Mucosa of gallbladder (tissue), 1 donor: ENCODE measurements around the gene MCC. TPM values are rescaled to one million over a fixed set of nuclear protein-coding genes. Genes with fewer than 3 reads are reported as not detected.

Source experiments
- DNase-seq: peaks from one replicate; pipeline ENCODE4 v3.0.0-alpha.2; 2020; ENCODE audit warnings: low spot score
- total RNA-seq: library from RNA; stranded (reverse); gene quantifications from one replicate; pipeline ENCODE4 v1.2.1, GENCODE V29; 2021
- donor health status: DM: no; HTN: no; CAD: no.

Gene MCC
- total RNA-seq, 1 donor from 2014 or later = 12.2 TPM

- no peak for DNase-seq
These were observed 429.5 kb downstream of the MCC start for GRCh38 chr5:113058706-113059226.

- no peak for DNase-seq
These were observed 430.0 kb downstream of the MCC start for GRCh38 chr5:113058269-113058668.

DNA sequence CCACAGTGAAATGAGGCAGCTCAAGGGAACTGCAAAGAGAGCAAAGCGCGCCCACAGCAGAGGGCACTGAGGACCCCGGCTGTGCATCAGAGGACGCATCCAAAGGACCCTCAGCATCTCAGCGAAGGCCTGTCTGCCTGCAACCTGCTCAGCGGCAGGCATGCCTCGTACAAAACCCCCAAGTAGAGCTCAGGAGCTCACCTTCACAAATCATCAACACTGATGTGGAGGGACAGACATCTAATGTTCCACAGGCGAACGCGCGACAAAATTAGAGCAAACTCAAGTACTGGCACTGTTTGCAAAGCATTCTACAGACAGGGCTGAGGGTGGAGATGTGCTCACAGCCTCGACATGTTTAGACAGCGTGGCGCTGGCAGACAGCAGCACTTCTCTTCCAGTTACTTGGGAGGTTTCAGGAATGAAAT lies 430.7 kb downstream of the MCC start:
- no peak for DNase-seq

- no peak for DNase-seq
These were observed 431.3 kb downstream of the MCC start for GRCh38 chr5:113056988-113057387.

- no peak for DNase-seq
These were observed 433.4 kb downstream of the MCC start for GRCh38 chr5:113054899-113055298.

GRCh38 chr5:113053511-113053995 lies 434.7 kb downstream of the MCC start:
- peak; percentile 49 for DNase-seq

GRCh38 chr5:113052041-113052795 lies 436.0 kb downstream of the MCC start:
- no peak for DNase-seq

GRCh38 chr5:113050721-113051382 lies 437.4 kb downstream of the MCC start:
- DNase-seq = no peak

- no peak for DNase-seq
These were observed 439.3 kb downstream of the MCC start for GRCh38 chr5:113048931-113049330.

DNA sequence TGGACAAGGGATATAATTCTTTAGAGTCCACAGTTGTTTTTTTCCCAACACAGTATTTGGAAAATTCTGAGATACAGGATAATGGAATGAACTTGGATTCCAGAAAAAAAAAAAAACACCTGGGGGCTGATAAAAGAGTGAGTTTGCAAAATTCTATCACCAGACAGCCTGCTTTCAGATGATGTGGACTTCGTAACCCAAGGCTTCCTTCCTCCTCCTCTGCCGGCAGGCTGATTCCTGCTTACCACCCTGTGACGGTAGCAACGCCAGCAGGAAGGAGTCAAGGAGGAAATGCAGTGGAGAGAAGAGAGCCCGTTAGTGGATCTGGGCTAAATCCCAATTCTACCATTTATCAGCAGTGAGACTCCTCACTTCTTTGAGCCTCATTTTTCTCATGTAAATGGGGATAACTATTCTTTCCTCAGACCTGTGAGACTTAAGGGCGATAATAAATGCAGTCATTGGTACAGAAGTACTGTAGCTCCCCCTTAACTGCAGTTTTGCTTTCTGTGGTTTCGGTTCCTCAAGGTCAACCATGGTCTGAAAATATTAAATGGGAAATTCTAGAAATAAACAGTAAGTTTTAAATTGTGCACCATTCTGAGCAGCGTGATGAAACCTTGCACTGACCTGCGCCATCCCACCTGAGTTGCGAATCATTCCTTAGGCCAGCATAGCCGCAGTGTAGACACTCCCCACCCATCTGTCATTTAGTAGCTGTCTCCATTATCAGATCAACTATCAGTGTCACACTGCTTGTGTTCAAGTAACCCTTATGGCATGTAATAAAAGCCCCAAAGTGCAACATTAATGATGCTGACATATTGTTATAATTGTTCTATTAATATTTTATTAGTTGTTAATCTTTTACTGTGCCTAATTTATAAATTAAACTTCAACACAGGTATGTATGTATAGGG lies 440.3 kb downstream of the MCC start:
- DNase-seq = peak; percentile 30

- no peak for DNase-seq
These were observed 441.0 kb downstream of the MCC start for GRCh38 chr5:113047234-113047633.

DNA sequence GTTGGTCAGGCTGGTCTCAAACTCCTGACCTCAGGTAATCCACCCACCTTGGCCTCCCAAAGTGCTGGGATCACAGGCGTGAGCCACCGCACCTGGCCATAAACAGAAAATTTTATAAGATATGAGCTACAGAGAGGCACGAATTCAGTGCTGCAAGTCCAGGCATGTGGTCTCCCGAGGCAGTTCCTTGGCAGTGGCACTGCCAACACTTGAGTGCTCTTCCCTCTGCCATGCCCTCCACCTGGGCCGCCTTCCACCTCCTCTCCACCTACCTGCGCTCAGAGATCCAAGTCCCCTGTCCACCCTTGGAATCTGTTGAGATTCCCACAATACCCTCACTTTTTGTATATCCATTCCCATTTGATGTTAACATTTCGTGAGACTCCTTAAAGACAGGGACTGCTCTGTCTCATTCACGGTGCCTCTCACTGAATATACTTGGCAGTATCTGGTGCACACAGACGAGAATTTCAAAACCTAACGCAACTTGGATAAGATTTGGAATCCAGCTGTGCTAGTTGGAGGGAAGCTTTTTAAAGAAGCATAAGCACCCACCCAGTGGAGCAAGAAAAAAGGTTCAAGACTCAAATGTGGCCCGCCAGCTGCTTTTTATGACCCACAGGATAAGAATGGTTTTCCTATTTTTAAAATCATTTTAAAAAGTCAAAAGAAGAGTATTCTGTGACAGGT lies 443.3 kb downstream of the MCC start:
- no peak for DNase-seq

DNA sequence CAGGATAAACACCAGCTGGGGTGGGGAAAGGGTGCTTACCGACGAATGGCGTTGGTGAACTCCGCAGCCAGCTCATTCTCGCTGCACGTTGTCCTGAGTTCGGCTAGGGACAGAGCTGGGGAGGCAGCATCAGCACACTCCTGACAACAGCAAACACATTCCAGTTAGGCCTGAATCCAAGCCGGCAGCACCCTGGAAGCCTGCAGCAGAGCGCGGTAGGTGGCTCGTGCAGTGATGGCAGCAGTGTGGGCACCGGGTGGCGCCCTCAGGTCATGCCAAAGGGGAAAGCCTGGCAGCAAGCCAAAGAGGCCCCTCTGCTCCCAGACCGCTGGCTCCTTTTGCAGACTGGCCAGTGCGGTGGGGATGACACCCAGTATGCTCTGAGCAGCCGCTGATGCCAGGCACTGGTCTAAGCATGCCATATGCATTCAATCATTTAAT lies 444.7 kb downstream of the MCC start:
- peak; percentile 22 for DNase-seq

- DNase-seq = no peak
These were observed 445.6 kb downstream of the MCC start for GRCh38 chr5:113042491-113043243.

- no peak for DNase-seq
These were observed 447.5 kb downstream of the MCC start for GRCh38 chr5:113040672-113041260.

- no peak for DNase-seq
These were observed 448.3 kb downstream of the MCC start for GRCh38 chr5:113039934-113040285.

- DNase-seq = no peak
These were observed 448.9 kb downstream of the MCC start for GRCh38 chr5:113039229-113039933.

- no peak for DNase-seq
These were observed 449.5 kb downstream of the MCC start for GRCh38 chr5:113038714-113039113.

DNA sequence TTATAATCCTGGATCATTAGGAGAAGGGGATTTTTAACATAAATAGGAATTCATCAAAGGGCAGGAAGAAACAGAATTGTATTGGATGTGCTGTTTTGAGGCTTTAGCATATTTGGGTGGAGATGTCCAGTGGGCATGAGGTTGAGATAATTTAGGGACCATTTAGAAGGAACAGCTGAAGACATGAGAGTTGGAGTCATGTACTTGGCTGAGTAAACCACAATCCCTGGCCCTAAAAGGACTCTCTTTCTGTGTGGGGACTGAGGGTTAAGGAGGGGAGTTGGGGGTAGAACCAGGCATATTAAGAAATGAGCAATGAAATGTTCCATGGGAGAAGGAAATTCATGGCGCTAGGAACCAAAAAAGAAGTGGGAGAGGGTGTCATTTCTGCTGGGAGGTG lies 450.1 kb downstream of the MCC start:
- no peak for DNase-seq

DNA sequence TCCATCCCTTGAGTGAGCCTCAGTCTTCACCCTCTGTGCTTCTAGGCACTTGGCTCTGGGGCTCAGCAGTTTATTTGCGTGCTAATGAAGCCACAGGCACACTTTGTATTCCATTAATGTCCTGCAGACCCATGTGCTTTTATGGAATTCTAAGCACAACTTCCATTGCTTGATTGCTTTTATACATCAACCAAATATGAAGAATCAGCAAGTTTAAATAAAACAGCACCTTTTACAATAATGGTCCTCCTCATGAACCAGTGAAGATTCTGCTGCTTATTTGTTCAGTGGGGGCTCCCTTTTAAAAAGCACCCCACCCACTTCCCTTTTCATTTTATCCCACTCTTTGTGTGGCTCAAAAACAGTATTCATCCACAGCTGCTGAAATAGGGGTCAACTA lies 451.4 kb downstream of the MCC start:
- DNase-seq = no peak
